NCI-H82 (cell line): ENCODE results near the gene SGPP1.
"Not testable (repeated sequence)": the region's sequence is repeated elsewhere in the genome, so short reads cannot be mapped to it uniquely, and the experiment has no call there.

Source experiments
- DNase-seq: peaks from one replicate; lab custom pipeline; 2025; lab: John Stamatoyannopoulos, UW

SGPP1 gene

DNA sequence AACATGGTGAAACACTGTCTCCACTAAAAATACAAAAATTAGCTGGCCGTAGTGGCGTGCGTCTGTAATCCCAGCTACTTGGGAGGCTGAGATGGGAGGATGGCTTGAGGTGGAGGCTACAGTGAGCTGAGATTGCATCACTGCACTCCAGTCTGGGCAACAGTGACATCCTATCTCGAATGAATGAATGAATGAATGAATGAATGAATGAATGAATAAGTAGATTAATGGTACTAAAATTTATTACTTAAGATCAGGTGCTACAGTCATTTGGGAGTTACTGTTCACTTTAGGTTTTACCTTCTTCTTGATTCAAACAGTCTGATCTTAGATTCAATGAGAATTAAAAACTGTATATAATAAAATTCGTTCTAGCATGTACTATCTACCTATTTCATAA is 54.6 kb downstream of the SGPP1 start:
- no peak for DNase-seq

- DNase-seq, result peak; percentile 85
Observed at GRCh38 chr14:63672417-63673180, 55.3 kb downstream of the SGPP1 start.

GRCh38 chr14:63671987-63672386 is 55.9 kb downstream of the SGPP1 start:
- peak; percentile 31 for DNase-seq

GRCh38 chr14:63670692-63671091 is 57.2 kb downstream of the SGPP1 start:
- DNase-seq, result no peak

GRCh38 chr14:63666335-63666734 is 61.5 kb downstream of the SGPP1 start:
- no peak for DNase-seq

DNA sequence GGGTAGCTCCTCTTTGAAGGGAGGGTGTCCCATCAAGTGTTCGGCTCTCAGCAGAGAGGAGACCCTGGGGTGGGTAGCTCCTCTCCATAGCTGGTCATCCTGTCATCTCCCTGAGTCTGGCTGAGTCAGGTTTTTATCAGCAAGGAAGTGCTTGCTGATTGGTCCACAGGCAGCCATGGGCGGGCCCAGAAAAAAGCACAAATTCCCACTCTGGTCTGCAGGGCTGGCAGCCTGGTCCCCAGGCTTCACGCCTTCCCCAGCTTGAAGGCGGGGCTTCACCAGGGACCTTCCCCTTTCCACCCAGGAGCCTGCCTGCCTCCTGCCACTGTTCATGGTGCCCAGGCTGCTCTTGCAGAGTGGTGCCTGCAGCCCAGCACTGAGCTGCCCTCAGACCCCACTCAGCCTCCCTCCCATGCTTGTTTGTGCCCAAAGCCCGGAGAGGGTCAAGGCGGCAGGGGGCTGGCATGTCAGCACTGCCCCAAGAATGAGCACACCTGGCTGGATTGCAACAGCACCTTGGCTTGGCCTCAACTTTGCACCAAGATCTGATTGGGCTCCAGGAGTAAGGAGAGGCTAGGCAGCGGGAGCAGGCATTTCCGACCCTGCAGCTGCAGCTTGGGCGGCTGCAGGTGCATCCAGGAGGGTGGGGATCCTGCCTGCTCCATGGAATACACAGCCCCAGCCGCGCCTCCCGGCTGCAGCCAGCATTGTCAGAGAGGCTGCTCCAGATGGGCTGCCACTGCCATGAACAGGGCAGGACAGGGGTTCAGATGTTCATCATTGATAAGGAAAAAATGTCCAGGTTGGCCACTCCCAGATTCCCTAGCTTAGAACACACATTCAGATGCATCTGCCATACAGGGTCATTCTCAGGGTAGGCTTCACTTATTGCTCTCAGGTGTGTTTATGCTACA is 64.2 kb downstream of the SGPP1 start:
- DNase-seq, result no peak

DNA sequence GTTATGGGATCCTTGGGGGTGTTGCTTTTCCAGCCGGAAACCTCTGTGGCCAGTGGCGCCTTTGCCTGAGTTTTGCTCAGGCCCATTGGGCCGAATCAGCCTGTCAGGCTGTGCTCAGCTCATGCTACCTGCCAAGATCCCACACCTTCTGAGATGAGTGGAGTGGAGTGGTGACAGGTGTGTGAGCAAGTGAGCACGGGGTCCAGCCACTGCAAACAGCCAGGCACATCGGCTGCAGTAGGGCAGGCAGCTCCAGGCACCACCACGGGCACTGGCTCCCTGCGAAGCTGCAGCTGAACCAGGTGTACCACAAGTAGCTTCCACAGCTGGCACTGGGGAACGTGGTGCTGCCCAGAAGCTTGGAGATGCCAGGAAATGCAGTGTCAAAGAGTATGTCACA is 65.1 kb downstream of the SGPP1 start:
- no peak for DNase-seq

GRCh38 chr14:63661881-63662280 is 66.0 kb downstream of the SGPP1 start:
- DNase-seq, result not testable (repeated sequence)

- DNase-seq, result no peak
Observed at GRCh38 chr14:63659726-63660125, 68.1 kb downstream of the SGPP1 start.

- DNase-seq, result no peak
Observed at GRCh38 chr14:63656194-63656593, 71.7 kb downstream of the SGPP1 start.

GRCh38 chr14:63654936-63655335 is 72.9 kb downstream of the SGPP1 start:
- no peak for DNase-seq

DNA sequence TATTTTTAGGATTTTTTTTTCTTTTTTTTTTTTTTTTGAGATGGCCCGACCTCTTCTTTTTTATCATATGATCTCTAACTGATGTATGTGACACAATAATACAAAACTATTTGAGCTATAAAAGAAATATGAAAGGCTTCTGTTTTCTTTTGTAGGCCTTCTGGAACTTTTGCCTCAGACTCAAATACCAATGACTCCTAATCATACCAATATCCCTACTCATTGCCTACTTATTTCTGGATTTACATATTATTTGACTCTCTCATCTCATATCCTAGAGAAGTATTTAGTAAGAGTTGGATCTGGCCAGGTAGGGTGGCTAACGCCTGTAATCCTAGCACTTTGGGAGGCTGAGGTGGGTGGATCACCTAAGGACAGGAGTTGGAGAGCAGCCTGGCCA is 73.5 kb downstream of the SGPP1 start:
- DNase-seq, result no peak

GRCh38 chr14:63652406-63652805 is 75.5 kb downstream of the SGPP1 start:
- DNase-seq, result no peak

GRCh38 chr14:63650256-63650952 is 77.5 kb downstream of the SGPP1 start:
- no peak for DNase-seq

- no peak for DNase-seq
Observed at GRCh38 chr14:63647696-63648410, 80.0 kb downstream of the SGPP1 start.

- no peak for DNase-seq
Observed at GRCh38 chr14:63644741-63645140, 83.1 kb downstream of the SGPP1 start.

DNA sequence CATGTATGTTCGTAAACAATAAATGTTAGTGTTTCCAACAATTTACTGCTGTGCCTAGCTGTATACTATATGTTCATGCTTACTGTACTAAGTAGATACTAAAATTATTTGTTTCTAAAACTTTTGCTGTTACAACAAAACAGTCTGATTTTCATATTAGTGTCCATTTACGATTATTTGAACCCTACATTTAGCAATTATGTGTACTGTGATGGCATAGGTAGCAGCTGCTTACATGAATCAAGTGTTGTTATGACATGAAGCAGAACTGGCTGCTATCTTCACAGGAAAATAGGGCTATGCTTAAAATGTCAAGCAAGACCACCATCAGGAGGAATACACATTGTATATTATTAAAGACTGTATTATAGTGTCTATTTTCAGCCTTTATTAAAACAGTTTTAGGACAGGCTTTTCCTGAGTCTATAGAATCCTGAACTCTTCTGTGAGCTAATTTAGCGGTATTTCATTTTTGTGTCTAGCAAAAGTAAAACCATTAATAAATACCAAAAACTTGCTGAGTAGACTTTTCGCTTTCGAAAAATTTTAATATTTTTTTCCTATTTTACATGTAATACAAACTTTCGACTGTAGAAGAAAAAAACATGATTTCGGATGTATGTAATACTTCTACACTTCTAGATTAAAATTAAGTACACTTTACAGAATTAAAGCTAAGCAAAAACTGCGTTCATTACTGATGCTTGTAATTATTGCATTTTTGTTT is 85.0 kb downstream of the SGPP1 start:
- DNase-seq, result no peak

DNA sequence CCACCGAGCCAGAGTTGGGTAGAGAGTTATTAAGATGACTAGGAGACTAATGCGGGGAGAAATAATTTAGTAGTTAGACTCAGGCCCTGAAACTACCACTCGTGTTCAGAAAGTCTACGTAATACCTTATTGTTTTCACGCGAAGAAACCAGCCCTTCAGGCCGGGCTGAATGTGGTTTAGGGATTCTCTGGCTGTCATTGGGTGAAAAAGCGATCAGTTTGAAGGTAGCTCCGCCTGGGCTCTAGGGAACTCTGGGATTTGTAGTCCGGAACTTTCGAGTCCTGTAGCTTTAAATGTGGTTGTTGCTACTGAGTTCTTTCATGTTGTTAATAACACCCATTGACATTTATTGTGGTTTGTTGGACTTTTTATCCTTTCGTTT is 85.6 kb downstream of the SGPP1 start:
- peak; percentile 94 for DNase-seq

- peak; percentile 99 for DNase-seq
Observed at GRCh38 chr14:63641473-63642228, 86.2 kb downstream of the SGPP1 start, which contains the start of gene WDR89. WDR89 (minus strand) TSS chr14:63641871; CDS start chr14:63599942, 41,929 bp downstream.

DNA sequence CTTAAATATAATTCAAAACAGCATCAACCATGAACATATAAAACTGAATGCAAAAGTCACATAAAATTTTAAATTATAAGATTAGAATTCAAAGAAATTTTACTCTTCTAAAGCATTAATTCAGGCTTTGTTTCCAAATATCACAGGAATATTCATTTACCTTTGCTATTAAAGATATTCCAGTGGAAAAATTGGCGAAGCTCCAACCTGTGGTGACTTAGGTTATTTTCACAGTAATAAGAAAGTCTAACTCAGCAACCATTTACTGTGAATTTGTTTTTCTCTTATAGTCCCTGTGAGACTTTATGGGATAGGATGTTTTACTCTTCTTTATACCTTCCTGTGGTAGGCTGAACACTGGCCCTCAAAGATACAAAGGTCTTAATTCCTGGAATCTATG is 89.4 kb downstream of the SGPP1 start:
- no peak for DNase-seq
